K562 (cell line): ENCODE measurements around the gene CD70. TPM values are rescaled to one million over a fixed set of nuclear protein-coding genes. Genes with fewer than 3 reads are reported as not detected.
A peak's percentile ranks its signal among the peaks of the same experiment; 100 is the strongest.

Experiments
- ADNP ChIP-seq: fragments of 200-800 bp; sonication (Bioruptor generic); IDR thresholded peaks from 2 replicates; pipeline ENCODE4 v1.6.1; 2016; ENCODE audit warnings: missing genetic modification characterization, missing compliant biosample characterization
- ARNT ChIP-seq, 2 experiments: fragments of 450-650 bp; IDR thresholded peaks; 2 replicates each; pipeline ENCODE4 v1.6.1; 2016; ENCODE audit warnings: mild to moderate bottlenecking in 1 of 2
- ATF7 ChIP-seq: fragments of 450-650 bp; IDR thresholded peaks from 2 replicates; pipeline ENCODE4 v1.7.1; 2014; ENCODE audit warnings: mild to moderate bottlenecking, moderate library complexity
- CREM ChIP-seq: IDR thresholded peaks from 2 replicates; pipeline ENCODE4 v1.6.1; 2014; ENCODE audit warnings: antibody characterized with exemption, low read depth
- DPF2 ChIP-seq: fragments of 450-650 bp; IDR thresholded peaks from 2 replicates; pipeline ENCODE4 v1.6.1; 2016
- FOXA3 ChIP-seq, 2 experiments: fragments of 450-650 bp in 1 of 2; sonication (generic) in 1 of 2; formaldehyde crosslinking; IDR thresholded peaks in 1 of 2; conservative IDR thresholded peaks in 1 of 2; 2 replicates each; pipeline versions ENCODE4 v1.4.0 to v1.8.0; 2020 to 2022; ENCODE audit warnings: mild to moderate bottlenecking in 2 of 2, missing genetic modification reagents in 1 of 2
- HDAC1 ChIP-seq, 2 experiments: fragments of 450-650 bp; IDR thresholded peaks; 2 replicates each; pipeline ENCODE4 v1.6.1; 2016 to 2017; ENCODE audit warnings: inconsistent platforms in 1 of 2, mild to moderate bottlenecking in 1 of 2, moderate library complexity in 1 of 2
- PHF20 ChIP-seq: fragments of 450-650 bp; IDR thresholded peaks from 2 replicates; pipeline ENCODE4 v1.6.1; 2018; ENCODE audit not compliant: partially characterized antibody
- POLR2A ChIP-seq: fragments of 450-650 bp; conservative IDR thresholded peaks from 2 replicates; pipeline ENCODE4 v1.6.1; 2016
- SMARCE1 ChIP-seq: fragments of 450-650 bp; IDR thresholded peaks from 2 replicates; pipeline ENCODE4 v1.7.1; 2016; ENCODE audit warnings: mild to moderate bottlenecking
- TBP ChIP-seq: optimal IDR thresholded peaks from 2 replicates; pipeline ENCODE3; 2011; ENCODE audit warnings: low read depth, low read length, improper control_type of control experiment
- TRIM24 ChIP-seq, 2 experiments: fragments of 450-650 bp; IDR thresholded peaks; 2 replicates each; pipeline ENCODE4 v1.6.1; 2016
- polyA plus RNA-seq, 8 experiments: library from polyadenylated mRNA; depleted of rRNA in 4 of 8; stranded (reverse) in 5 of 8; unstranded in 3 of 8; fragments of >200 nt; fragmentation: Nextera tagmentation in 2 of 8; fragmentation: Illumina TruSeq in 1 of 8; extraction: Ambion mirVana in 2 of 8; extraction: Trizol in 1 of 8; gene quantifications; 2 replicates each; pipeline versions ENCODE4 v1.2.1 to v1.2.3, GENCODE V29; 2011 to 2014; ENCODE audit warnings: inconsistent platforms in 1 of 8, missing spikeins in 1 of 8
- total RNA-seq, 7 experiments: library from RNA; depleted of rRNA in 6 of 7; stranded (reverse); fragments of >200 nt in 6 of 7; fragmentation: Illumina TruSeq in 2 of 7; extraction: Trizol in 2 of 7; gene quantifications; 2 replicates each; pipeline versions ENCODE4 v1.2.1 to v1.2.3, GENCODE V29; 2011 to 2021; ENCODE audit warnings: low replicate concordance in 1 of 7
- TF ChIP-seq, protein P1 (sequence below), 2 experiments: fragments of 450-650 bp; IDR thresholded peaks; 2 replicates each; pipeline ENCODE4 v1.6.1; 2018; ENCODE audit warnings: mild to moderate bottlenecking in 2 of 2, low read depth in 1 of 2; ENCODE audit not compliant: partially characterized antibody in 2 of 2
- TF ChIP-seq, protein P2 (sequence below): fragments of 250-450 bp; sonication (Bioruptor Pico); IDR thresholded peaks from 2 replicates; pipeline ENCODE4 v1.4.0; 2020
- TF ChIP-seq, protein P3 (sequence below): IDR thresholded peaks from 2 replicates; pipeline ENCODE4 v1.6.1; 2012; ENCODE audit warnings: low read depth, low read length, improper control_type of control experiment, borderline replicate concordance
- TF ChIP-seq, protein P4 (sequence below): fragments of 200-800 bp; sonication (Bioruptor generic); IDR thresholded peaks from 2 replicates; pipeline ENCODE4 v1.6.1; 2017; ENCODE audit warnings: missing genetic modification characterization, missing compliant biosample characterization
- TF ChIP-seq, protein P5 (sequence below), 2 experiments: fragments of 450-650 bp in 1 of 2; IDR thresholded peaks; 2 replicates each; pipeline ENCODE4 v1.6.1; 2011 to 2017; ENCODE audit warnings: low read depth in 2 of 2, antibody characterized with exemption in 1 of 2, borderline replicate concordance in 1 of 2, low read length in 1 of 2, mild to moderate bottlenecking in 1 of 2, mixed read lengths in 1 of 2; ENCODE audit not compliant: control insufficient read depth in 1 of 2

The CD70 gene
- total and polyA plus RNA-seq, 9 of the 15 experiments (the other 6 are each of a cell fraction or from before 2014, with no cell fraction given) = 0.06 to 0.58 (median 0.33) TPM; not detected in 4

DNA sequence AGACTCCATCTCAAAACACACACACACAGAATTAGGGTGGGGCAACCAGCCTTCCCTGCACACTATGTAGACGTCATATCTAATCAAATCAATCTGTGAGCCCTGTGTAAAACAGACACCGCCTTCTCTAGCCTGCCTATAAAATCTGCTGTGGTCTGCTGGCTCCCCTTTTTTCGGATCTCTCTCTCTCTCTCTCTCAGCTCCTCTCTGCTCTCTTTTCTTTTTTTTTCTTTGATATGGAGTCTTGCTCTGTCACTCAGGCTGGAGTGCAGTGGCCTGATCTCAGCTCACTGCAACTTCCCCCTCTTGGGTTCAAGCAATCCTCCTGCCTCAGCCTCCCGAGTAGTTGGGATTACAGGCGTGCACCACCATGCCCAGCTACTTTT lies 11.8 kb upstream of the CD70 start (continued):
- TF ChIP-seq, protein P1, sequence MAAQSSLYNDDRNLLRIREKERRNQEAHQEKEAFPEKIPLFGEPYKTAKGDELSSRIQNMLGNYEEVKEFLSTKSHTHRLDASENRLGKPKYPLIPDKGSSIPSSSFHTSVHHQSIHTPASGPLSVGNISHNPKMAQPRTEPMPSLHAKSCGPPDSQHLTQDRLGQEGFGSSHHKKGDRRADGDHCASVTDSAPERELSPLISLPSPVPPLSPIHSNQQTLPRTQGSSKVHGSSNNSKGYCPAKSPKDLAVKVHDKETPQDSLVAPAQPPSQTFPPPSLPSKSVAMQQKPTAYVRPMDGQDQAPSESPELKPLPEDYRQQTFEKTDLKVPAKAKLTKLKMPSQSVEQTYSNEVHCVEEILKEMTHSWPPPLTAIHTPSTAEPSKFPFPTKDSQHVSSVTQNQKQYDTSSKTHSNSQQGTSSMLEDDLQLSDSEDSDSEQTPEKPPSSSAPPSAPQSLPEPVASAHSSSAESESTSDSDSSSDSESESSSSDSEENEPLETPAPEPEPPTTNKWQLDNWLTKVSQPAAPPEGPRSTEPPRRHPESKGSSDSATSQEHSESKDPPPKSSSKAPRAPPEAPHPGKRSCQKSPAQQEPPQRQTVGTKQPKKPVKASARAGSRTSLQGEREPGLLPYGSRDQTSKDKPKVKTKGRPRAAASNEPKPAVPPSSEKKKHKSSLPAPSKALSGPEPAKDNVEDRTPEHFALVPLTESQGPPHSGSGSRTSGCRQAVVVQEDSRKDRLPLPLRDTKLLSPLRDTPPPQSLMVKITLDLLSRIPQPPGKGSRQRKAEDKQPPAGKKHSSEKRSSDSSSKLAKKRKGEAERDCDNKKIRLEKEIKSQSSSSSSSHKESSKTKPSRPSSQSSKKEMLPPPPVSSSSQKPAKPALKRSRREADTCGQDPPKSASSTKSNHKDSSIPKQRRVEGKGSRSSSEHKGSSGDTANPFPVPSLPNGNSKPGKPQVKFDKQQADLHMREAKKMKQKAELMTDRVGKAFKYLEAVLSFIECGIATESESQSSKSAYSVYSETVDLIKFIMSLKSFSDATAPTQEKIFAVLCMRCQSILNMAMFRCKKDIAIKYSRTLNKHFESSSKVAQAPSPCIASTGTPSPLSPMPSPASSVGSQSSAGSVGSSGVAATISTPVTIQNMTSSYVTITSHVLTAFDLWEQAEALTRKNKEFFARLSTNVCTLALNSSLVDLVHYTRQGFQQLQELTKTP (IDR thresholded peaks at IDR 0.05; ENCODE audit: low read depth in 1 of 2, partially characterized antibody in 2 of 2) = peak; percentile 18 to 22
- TF ChIP-seq, protein P2, sequence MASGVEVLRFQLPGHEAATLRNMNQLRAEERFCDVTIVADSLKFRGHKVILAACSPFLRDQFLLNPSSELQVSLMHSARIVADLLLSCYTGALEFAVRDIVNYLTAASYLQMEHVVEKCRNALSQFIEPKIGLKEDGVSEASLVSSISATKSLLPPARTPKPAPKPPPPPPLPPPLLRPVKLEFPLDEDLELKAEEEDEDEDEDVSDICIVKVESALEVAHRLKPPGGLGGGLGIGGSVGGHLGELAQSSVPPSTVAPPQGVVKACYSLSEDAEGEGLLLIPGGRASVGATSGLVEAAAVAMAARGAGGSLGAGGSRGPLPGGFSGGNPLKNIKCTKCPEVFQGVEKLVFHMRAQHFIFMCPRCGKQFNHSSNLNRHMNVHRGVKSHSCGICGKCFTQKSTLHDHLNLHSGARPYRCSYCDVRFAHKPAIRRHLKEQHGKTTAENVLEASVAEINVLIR (CRISPR knock-in tag) = peak; percentile 39; the same call in 1 of the 2 replicates
- TF ChIP-seq, protein P3, sequence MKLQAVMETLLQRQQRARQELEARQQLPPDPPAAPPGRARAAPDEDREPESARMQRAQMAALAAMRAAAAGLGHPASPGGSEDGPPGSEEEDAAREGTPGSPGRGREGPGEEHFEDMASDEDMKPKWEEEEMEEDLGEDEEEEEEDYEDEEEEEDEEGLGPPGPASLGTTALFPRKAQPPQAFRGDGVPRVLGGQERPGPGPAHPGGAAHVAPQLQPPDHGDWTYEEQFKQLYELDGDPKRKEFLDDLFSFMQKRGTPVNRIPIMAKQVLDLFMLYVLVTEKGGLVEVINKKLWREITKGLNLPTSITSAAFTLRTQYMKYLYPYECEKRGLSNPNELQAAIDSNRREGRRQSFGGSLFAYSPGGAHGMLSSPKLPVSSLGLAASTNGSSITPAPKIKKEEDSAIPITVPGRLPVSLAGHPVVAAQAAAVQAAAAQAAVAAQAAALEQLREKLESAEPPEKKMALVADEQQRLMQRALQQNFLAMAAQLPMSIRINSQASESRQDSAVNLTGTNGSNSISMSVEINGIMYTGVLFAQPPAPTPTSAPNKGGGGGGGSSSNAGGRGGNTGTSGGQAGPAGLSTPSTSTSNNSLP = peak; percentile 42; the same call in 1 of the 2 replicates
- TF ChIP-seq ATF7 = peak; percentile 74
- TF ChIP-seq DPF2 = peak; percentile 56; the same call in 1 of the 2 replicates
- TF ChIP-seq POLR2A = peak; percentile 58; the same call in 1 of the 2 replicates
- TF ChIP-seq, protein P4, sequence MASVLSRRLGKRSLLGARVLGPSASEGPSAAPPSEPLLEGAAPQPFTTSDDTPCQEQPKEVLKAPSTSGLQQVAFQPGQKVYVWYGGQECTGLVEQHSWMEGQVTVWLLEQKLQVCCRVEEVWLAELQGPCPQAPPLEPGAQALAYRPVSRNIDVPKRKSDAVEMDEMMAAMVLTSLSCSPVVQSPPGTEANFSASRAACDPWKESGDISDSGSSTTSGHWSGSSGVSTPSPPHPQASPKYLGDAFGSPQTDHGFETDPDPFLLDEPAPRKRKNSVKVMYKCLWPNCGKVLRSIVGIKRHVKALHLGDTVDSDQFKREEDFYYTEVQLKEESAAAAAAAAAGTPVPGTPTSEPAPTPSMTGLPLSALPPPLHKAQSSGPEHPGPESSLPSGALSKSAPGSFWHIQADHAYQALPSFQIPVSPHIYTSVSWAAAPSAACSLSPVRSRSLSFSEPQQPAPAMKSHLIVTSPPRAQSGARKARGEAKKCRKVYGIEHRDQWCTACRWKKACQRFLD (CRISPR knock-in tag) = 0 out of 2 replicates have a peak, but pooled peaks have one; percentile 10
- TF ChIP-seq, protein P5, sequence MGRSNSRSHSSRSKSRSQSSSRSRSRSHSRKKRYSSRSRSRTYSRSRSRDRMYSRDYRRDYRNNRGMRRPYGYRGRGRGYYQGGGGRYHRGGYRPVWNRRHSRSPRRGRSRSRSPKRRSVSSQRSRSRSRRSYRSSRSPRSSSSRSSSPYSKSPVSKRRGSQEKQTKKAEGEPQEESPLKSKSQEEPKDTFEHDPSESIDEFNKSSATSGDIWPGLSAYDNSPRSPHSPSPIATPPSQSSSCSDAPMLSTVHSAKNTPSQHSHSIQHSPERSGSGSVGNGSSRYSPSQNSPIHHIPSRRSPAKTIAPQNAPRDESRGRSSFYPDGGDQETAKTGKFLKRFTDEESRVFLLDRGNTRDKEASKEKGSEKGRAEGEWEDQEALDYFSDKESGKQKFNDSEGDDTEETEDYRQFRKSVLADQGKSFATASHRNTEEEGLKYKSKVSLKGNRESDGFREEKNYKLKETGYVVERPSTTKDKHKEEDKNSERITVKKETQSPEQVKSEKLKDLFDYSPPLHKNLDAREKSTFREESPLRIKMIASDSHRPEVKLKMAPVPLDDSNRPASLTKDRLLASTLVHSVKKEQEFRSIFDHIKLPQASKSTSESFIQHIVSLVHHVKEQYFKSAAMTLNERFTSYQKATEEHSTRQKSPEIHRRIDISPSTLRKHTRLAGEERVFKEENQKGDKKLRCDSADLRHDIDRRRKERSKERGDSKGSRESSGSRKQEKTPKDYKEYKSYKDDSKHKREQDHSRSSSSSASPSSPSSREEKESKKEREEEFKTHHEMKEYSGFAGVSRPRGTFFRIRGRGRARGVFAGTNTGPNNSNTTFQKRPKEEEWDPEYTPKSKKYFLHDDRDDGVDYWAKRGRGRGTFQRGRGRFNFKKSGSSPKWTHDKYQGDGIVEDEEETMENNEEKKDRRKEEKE (IDR thresholded peaks at IDR 0.05; ENCODE audit: borderline replicate concordance in 1 of 2, control insufficient read depth in 1 of 2, low read depth in 2 of 2, low read length in 1 of 2) = no peak
- TF ChIP-seq HDAC1 (IDR thresholded peaks at IDR 0.05) = 0 out of 4 replicates have a peak, but pooled peaks of 1 of the 2 experiments have one; percentile 15
- peak; percentile 51; the same call in 1 of the 2 replicates for TF ChIP-seq SMARCE1
- TF ChIP-seq CREM = peak; percentile 68
- peak; percentile 11 for TF ChIP-seq TBP
- TF ChIP-seq FOXA3 (CRISPR knock-in tag; conservative IDR thresholded peaks at IDR 0.05 in 1 of 2, IDR thresholded peaks at IDR 0.05 in 1 of 2) = no peak
- TF ChIP-seq ARNT (IDR thresholded peaks at IDR 0.05) = 0 out of 4 replicates have a peak, but pooled peaks of 1 of the 2 experiments have one; percentile 47
- TF ChIP-seq TRIM24 (IDR thresholded peaks at IDR 0.05) = 0 out of 4 replicates have a peak, but pooled peaks of 1 of the 2 experiments have one; percentile 9
- peak; percentile 11 for TF ChIP-seq PHF20
- peak; percentile 51; the same call in 1 of the 2 replicates for TF ChIP-seq ADNP (tag)
